GM23338 (cell line): ENCODE measurements around the gene ADORA1.

ENCODE experiments used
- CREB1 ChIP-seq: fragments of 250-450 bp; sonication (Bioruptor Pico); IDR thresholded peaks from 2 replicates; pipeline ENCODE4 v1.5.0; 2020; ENCODE audit warnings: low read depth, mild to moderate bottlenecking, moderate library complexity
- ETS1 ChIP-seq: IDR thresholded peaks from 2 replicates; pipeline ENCODE4 v1.6.1; 2016; ENCODE audit warnings: antibody characterized with exemption
- EZH2 ChIP-seq: fragments of 200-600 bp; sonication (generic); IDR thresholded peaks from one replicate; pipeline ENCODE4 v1.8.0; 2017; ENCODE audit warnings: antibody characterized with exemption, mild to moderate bottlenecking, low read depth; ENCODE audit not compliant: unreplicated experiment
- EZH2phosphoT487 ChIP-seq: fragments of 200-600 bp; sonication (generic); IDR thresholded peaks from one replicate; pipeline ENCODE4 v1.8.1; 2018; ENCODE audit warnings: antibody characterized with exemption; ENCODE audit not compliant: unreplicated experiment
- JUNB ChIP-seq: IDR thresholded peaks from one replicate; pipeline ENCODE4 v1.6.1; 2016; ENCODE audit warnings: antibody characterized with exemption; ENCODE audit not compliant: unreplicated experiment
- NANOG ChIP-seq: IDR thresholded peaks from 2 replicates; pipeline ENCODE4 v1.6.1; 2016; ENCODE audit warnings: antibody characterized with exemption, borderline replicate concordance
- POLR2AphosphoS5 ChIP-seq: IDR thresholded peaks from 2 replicates; pipeline ENCODE4 v1.6.1; 2016; ENCODE audit warnings: antibody characterized with exemption, low read depth
- TF ChIP-seq, protein P1 (sequence below): IDR thresholded peaks from one replicate; pipeline ENCODE4 v1.6.1; 2018; ENCODE audit warnings: antibody characterized with exemption; ENCODE audit not compliant: unreplicated experiment
- TF ChIP-seq, protein P2 (sequence below), 2 experiments: fragments of 200-600 bp in 1 of 2; sonication (generic) in 1 of 2; conservative IDR thresholded peaks; 2 replicates each; pipeline versions ENCODE4 v1.5.1 to v1.6.1; 2016 to 2017; ENCODE audit warnings: antibody characterized with exemption in 2 of 2, low read depth in 2 of 2, mild to moderate bottlenecking in 2 of 2, moderate library complexity in 1 of 2

DNA sequence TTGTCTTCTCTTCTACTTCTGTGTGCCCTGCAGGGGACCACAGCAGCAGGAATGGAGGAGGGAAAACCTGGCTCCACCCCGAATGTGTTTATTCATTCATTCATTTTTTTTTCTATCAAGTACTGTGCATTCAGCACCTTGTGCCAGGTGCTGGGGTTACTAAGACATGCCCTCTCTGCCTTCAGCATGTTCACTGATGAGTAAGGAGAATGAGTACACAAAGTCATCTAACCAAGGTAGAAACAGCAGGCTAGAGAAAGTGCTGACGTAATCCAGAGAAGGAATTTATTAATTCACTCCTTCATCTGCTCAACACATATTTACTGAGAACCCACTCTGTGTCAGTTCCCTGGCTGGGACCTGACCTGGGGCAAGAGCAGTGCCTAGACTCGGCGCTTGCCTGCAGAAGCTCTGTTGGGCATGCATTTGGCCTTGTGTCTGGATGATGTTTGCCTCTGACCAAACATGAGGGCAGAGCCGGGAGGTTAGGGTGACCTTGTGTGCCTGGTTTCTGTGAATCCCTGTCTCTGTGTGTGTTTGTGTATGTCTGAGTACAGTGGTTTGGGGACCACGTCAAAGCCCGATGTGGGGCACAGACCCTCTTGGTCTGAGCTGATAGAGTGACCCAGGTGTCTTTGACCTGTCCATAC lies 38.4 kb upstream of the ADORA1 start:
- TF ChIP-seq, protein P1, sequence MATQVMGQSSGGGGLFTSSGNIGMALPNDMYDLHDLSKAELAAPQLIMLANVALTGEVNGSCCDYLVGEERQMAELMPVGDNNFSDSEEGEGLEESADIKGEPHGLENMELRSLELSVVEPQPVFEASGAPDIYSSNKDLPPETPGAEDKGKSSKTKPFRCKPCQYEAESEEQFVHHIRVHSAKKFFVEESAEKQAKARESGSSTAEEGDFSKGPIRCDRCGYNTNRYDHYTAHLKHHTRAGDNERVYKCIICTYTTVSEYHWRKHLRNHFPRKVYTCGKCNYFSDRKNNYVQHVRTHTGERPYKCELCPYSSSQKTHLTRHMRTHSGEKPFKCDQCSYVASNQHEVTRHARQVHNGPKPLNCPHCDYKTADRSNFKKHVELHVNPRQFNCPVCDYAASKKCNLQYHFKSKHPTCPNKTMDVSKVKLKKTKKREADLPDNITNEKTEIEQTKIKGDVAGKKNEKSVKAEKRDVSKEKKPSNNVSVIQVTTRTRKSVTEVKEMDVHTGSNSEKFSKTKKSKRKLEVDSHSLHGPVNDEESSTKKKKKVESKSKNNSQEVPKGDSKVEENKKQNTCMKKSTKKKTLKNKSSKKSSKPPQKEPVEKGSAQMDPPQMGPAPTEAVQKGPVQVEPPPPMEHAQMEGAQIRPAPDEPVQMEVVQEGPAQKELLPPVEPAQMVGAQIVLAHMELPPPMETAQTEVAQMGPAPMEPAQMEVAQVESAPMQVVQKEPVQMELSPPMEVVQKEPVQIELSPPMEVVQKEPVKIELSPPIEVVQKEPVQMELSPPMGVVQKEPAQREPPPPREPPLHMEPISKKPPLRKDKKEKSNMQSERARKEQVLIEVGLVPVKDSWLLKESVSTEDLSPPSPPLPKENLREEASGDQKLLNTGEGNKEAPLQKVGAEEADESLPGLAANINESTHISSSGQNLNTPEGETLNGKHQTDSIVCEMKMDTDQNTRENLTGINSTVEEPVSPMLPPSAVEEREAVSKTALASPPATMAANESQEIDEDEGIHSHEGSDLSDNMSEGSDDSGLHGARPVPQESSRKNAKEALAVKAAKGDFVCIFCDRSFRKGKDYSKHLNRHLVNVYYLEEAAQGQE: no peak
- TF ChIP-seq NANOG: no peak
- no peak for TF ChIP-seq EZH2
- TF ChIP-seq, protein P2, sequence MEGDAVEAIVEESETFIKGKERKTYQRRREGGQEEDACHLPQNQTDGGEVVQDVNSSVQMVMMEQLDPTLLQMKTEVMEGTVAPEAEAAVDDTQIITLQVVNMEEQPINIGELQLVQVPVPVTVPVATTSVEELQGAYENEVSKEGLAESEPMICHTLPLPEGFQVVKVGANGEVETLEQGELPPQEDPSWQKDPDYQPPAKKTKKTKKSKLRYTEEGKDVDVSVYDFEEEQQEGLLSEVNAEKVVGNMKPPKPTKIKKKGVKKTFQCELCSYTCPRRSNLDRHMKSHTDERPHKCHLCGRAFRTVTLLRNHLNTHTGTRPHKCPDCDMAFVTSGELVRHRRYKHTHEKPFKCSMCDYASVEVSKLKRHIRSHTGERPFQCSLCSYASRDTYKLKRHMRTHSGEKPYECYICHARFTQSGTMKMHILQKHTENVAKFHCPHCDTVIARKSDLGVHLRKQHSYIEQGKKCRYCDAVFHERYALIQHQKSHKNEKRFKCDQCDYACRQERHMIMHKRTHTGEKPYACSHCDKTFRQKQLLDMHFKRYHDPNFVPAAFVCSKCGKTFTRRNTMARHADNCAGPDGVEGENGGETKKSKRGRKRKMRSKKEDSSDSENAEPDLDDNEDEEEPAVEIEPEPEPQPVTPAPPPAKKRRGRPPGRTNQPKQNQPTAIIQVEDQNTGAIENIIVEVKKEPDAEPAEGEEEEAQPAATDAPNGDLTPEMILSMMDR (conservative IDR thresholded peaks at IDR 0.05; ENCODE audit: low read depth in 2 of 2): no peak
- TF ChIP-seq POLR2AphosphoS5: no peak
- no peak for TF ChIP-seq JUNB
- TF ChIP-seq EZH2phosphoT487: no peak
- no peak for TF ChIP-seq ETS1
- TF ChIP-seq CREB1 (CRISPR knock-in tag): no peak
